Measurements from ENCODE around the gene EP400.

- no peak for TF ChIP-seq EZH2 (IDR thresholded peaks at IDR 0.05)
- TF ChIP-seq POLR2AphosphoS5 (IDR thresholded peaks at IDR 0.05; ENCODE audit: borderline replicate concordance, low read depth, low read length): no peak
- TF ChIP-seq FOXP2 (optimal IDR thresholded peaks at IDR 0.05; ENCODE audit: control extremely low read depth, extremely low read length, insufficient read depth): no peak
Observed at GRCh38 chr12:131980263-131980662, 30.5 kb downstream of the EP400 start.

Data from SK-N-MC (cell line).